HepG2 (cell line): ENCODE results near the gene ALK.

Experiments used
- CBX2 ChIP-seq, 2 experiments: fragments of 200-600 bp in 1 of 2; sonication (generic); formaldehyde crosslinking in 1 of 2; IDR thresholded peaks; 2 replicates each; pipeline versions ENCODE4 v1.7.0 to v1.8.1; 2018 to 2022; ENCODE audit warnings: low read depth in 2 of 2, low read length in 1 of 2, mild to moderate bottlenecking in 1 of 2, missing genetic modification reagents in 1 of 2
- CTCF ChIP-seq: sonication (generic); formaldehyde crosslinking; IDR thresholded peaks from 2 replicates; pipeline ENCODE4 v1.5.0; 2020; ENCODE audit warnings: mild to moderate bottlenecking, missing genetic modification reagents, moderate library complexity
- POLR2A ChIP-seq, 2 experiments: IDR thresholded peaks; 2 replicates each; pipeline ENCODE4 v1.6.1; 2011; ENCODE audit warnings: low read depth in 2 of 2, low read length in 2 of 2, mild to moderate bottlenecking in 1 of 2, moderate library complexity in 1 of 2; ENCODE audit not compliant: insufficient read depth in 1 of 2
- POLR2AphosphoS5 ChIP-seq: IDR thresholded peaks from 2 replicates; pipeline ENCODE4 v1.6.1; 2012; ENCODE audit warnings: low read depth, low read length
- SP1 ChIP-seq, 2 experiments: fragments of 450-650 bp in 1 of 2; sonication (generic) in 1 of 2; formaldehyde crosslinking in 1 of 2; IDR thresholded peaks; 2 replicates each; pipeline versions ENCODE4 v1.4.0 to v1.6.1; 2016 to 2020; ENCODE audit warnings: missing genetic modification reagents in 1 of 2
- SRSF1 ChIP-seq: fragments of 200-400 bp; formaldehyde crosslinking; optimal IDR thresholded peaks from 2 replicates; pipeline ENCODE3; 2017; ENCODE audit warnings: mild to moderate bottlenecking, low read depth, low read length, moderate library complexity
- ZBTB20 ChIP-seq: sonication (generic); formaldehyde crosslinking; IDR thresholded peaks from 2 replicates; pipeline ENCODE4 v1.8.1; 2023; ENCODE audit warnings: missing genetic modification reagents, low read depth, mild to moderate bottlenecking, borderline replicate concordance
- ZFP36 ChIP-seq: fragments of 150-350 bp; IDR thresholded peaks from 2 replicates; pipeline ENCODE4 v1.6.1; 2018; ENCODE audit warnings: borderline replicate concordance, low read length, low read depth; ENCODE audit not compliant: partially characterized antibody
- ZNF446 ChIP-seq: sonication (generic); formaldehyde crosslinking; IDR thresholded peaks from 2 replicates; pipeline ENCODE4 v1.5.0; 2020; ENCODE audit warnings: mild to moderate bottlenecking, missing genetic modification reagents
- ZNF670 ChIP-seq: sonication (generic); formaldehyde crosslinking; IDR thresholded peaks from 2 replicates; pipeline ENCODE4 v1.8.0; 2022; ENCODE audit warnings: mild to moderate bottlenecking, missing genetic modification reagents, borderline replicate concordance
- TF ChIP-seq, protein P1 (sequence below), 2 experiments: sonication (generic) in 1 of 2; formaldehyde crosslinking in 1 of 2; IDR thresholded peaks; 2 replicates each; pipeline versions ENCODE4 v1.5.1 to v1.6.1; 2011 to 2020; ENCODE audit warnings: borderline replicate concordance in 1 of 2, low read depth in 1 of 2, low read length in 1 of 2, mild to moderate bottlenecking in 1 of 2, missing genetic modification reagents in 1 of 2, moderate library complexity in 1 of 2
- TF ChIP-seq, protein P2 (sequence below): sonication (generic); formaldehyde crosslinking; IDR thresholded peaks from 2 replicates; pipeline ENCODE4 v1.4.0; 2020; ENCODE audit warnings: missing genetic modification reagents
- TF ChIP-seq, protein P3 (sequence below): sonication (generic); formaldehyde crosslinking; IDR thresholded peaks from 2 replicates; pipeline ENCODE4 v1.5.1; 2020; ENCODE audit warnings: mild to moderate bottlenecking, missing genetic modification reagents, borderline replicate concordance

GRCh38 chr2:29787473-29788465 lies 133.6 kb downstream of the ALK start:
- TF ChIP-seq ZBTB20 (CRISPR knock-in tag): no peak
- TF ChIP-seq, protein P1, sequence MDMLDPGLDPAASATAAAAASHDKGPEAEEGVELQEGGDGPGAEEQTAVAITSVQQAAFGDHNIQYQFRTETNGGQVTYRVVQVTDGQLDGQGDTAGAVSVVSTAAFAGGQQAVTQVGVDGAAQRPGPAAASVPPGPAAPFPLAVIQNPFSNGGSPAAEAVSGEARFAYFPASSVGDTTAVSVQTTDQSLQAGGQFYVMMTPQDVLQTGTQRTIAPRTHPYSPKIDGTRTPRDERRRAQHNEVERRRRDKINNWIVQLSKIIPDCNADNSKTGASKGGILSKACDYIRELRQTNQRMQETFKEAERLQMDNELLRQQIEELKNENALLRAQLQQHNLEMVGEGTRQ (IDR thresholded peaks at IDR 0.05; ENCODE audit: low read depth, low read length): no peak
- TF ChIP-seq, protein P1 (CRISPR knock-in tag; IDR thresholded peaks at IDR 0.05; ENCODE audit: borderline replicate concordance): no peak
- TF ChIP-seq ZFP36: no peak
- no peak for TF ChIP-seq ZNF670
- no peak for TF ChIP-seq POLR2AphosphoS5
- TF ChIP-seq, protein P2, sequence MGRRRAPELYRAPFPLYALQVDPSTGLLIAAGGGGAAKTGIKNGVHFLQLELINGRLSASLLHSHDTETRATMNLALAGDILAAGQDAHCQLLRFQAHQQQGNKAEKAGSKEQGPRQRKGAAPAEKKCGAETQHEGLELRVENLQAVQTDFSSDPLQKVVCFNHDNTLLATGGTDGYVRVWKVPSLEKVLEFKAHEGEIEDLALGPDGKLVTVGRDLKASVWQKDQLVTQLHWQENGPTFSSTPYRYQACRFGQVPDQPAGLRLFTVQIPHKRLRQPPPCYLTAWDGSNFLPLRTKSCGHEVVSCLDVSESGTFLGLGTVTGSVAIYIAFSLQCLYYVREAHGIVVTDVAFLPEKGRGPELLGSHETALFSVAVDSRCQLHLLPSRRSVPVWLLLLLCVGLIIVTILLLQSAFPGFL (CRISPR knock-in tag): no peak
- no peak for TF ChIP-seq ZNF446
- no peak for TF ChIP-seq CBX2 (IDR thresholded peaks at IDR 0.05; ENCODE audit: low read depth, low read length)
- TF ChIP-seq CBX2 (CRISPR knock-in tag; IDR thresholded peaks at IDR 0.05; ENCODE audit: low read depth): no peak
- no peak for TF ChIP-seq SP1 (IDR thresholded peaks at IDR 0.05)
- no peak for TF ChIP-seq SP1 (CRISPR knock-in tag; IDR thresholded peaks at IDR 0.05)
- no peak for TF ChIP-seq CTCF (CRISPR knock-in tag)
- no peak for TF ChIP-seq SRSF1
- no peak for TF ChIP-seq POLR2A (IDR thresholded peaks at IDR 0.05; ENCODE audit: insufficient read depth in 1 of 2, low read depth in 2 of 2, low read length in 2 of 2)
- TF ChIP-seq, protein P3, sequence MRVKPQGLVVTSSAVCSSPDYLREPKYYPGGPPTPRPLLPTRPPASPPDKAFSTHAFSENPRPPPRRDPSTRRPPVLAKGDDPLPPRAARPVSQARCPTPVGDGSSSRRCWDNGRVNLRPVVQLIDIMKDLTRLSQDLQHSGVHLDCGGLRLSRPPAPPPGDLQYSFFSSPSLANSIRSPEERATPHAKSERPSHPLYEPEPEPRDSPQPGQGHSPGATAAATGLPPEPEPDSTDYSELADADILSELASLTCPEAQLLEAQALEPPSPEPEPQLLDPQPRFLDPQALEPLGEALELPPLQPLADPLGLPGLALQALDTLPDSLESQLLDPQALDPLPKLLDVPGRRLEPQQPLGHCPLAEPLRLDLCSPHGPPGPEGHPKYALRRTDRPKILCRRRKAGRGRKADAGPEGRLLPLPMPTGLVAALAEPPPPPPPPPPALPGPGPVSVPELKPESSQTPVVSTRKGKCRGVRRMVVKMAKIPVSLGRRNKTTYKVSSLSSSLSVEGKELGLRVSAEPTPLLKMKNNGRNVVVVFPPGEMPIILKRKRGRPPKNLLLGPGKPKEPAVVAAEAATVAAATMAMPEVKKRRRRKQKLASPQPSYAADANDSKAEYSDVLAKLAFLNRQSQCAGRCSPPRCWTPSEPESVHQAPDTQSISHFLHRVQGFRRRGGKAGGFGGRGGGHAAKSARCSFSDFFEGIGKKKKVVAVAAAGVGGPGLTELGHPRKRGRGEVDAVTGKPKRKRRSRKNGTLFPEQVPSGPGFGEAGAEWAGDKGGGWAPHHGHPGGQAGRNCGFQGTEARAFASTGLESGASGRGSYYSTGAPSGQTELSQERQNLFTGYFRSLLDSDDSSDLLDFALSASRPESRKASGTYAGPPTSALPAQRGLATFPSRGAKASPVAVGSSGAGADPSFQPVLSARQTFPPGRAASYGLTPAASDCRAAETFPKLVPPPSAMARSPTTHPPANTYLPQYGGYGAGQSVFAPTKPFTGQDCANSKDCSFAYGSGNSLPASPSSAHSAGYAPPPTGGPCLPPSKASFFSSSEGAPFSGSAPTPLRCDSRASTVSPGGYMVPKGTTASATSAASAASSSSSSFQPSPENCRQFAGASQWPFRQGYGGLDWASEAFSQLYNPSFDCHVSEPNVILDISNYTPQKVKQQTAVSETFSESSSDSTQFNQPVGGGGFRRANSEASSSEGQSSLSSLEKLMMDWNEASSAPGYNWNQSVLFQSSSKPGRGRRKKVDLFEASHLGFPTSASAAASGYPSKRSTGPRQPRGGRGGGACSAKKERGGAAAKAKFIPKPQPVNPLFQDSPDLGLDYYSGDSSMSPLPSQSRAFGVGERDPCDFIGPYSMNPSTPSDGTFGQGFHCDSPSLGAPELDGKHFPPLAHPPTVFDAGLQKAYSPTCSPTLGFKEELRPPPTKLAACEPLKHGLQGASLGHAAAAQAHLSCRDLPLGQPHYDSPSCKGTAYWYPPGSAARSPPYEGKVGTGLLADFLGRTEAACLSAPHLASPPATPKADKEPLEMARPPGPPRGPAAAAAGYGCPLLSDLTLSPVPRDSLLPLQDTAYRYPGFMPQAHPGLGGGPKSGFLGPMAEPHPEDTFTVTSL: no peak
